Gastrocnemius medialis (tissue), 4 donors: ENCODE measurements around the gene EFEMP2.

Experiments
- POLR2A ChIP-seq, 2 donors: fragments of 450-650 bp; IDR thresholded peaks; one replicate each; pipeline ENCODE4 v1.6.1; 2017; ENCODE audit warnings: antibody characterized with exemption in 2 of 2, mild to moderate bottlenecking in 2 of 2, moderate library complexity in 2 of 2
- TF ChIP-seq, protein P1 (sequence below), 5 experiments: fragments of 450-650 bp in 3 of 5; fragments of 200-600 bp in 2 of 5; sonication (generic) in 2 of 5; IDR thresholded peaks in 4 of 5; conservative IDR thresholded peaks in 1 of 5; 1 replicate in 4 of 5; 2 replicates in 1 of 5; pipeline ENCODE4 v1.5.1; 2016 to 2019; ENCODE audit warnings: antibody characterized with exemption in 5 of 5, mild to moderate bottlenecking in 3 of 5, moderate library complexity in 3 of 5

DNA sequence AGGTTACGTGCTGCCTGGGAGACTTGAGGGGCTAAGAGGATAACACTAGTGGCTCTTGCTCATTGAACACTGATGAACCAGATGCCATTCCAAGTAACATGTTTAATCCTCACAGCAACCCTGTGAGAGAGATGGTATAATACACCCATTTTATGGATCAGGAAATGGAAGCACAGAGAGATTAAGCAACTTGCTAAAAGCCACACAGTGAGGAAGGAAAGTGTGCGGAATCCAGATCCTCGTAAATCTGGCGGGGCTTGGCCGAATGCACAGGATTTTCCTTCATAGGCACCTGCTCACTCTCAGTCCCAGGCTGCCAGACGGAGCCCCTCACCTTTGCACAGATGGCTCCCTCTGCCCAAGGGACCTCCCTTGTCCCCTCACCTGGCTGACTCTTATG lies 35.3 kb upstream of the EFEMP2 start:
- TF ChIP-seq POLR2A (IDR thresholded peaks at IDR 0.05) = no peak
- TF ChIP-seq, protein P1, sequence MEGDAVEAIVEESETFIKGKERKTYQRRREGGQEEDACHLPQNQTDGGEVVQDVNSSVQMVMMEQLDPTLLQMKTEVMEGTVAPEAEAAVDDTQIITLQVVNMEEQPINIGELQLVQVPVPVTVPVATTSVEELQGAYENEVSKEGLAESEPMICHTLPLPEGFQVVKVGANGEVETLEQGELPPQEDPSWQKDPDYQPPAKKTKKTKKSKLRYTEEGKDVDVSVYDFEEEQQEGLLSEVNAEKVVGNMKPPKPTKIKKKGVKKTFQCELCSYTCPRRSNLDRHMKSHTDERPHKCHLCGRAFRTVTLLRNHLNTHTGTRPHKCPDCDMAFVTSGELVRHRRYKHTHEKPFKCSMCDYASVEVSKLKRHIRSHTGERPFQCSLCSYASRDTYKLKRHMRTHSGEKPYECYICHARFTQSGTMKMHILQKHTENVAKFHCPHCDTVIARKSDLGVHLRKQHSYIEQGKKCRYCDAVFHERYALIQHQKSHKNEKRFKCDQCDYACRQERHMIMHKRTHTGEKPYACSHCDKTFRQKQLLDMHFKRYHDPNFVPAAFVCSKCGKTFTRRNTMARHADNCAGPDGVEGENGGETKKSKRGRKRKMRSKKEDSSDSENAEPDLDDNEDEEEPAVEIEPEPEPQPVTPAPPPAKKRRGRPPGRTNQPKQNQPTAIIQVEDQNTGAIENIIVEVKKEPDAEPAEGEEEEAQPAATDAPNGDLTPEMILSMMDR (IDR thresholded peaks at IDR 0.05 in 4 of 5, conservative IDR thresholded peaks at IDR 0.05 in 1 of 5) = no peak
